OCI-LY1 (cell line): ENCODE data around the gene VEGFB.
A peak's percentile ranks its signal among the peaks of the same experiment; 100 is the strongest.

Experiments used
- H2AFZ ChIP-seq: fragments of 200-600 bp; sonication (generic), shearing (Covaris generic); 2 replicates; pipeline ENCODE4 v1.6.0; 2014; ENCODE audit warnings: antibody characterized with exemption, mild to moderate bottlenecking, low read length
- H3F3A ChIP-seq: fragments of 200-600 bp; sonication (generic), shearing (Covaris generic); 2 replicates; pipeline ENCODE4 v1.6.0; 2014; ENCODE audit warnings: mild to moderate bottlenecking, antibody characterized with exemption, low read length, moderate library complexity; ENCODE audit not compliant: insufficient read depth
- H3K27ac ChIP-seq: fragments of 200-600 bp; sonication (generic); 2 replicates; pipeline ENCODE4 v1.5.1; 2014; ENCODE audit warnings: low read length, mixed run types, mild to moderate bottlenecking, low read depth; ENCODE audit not compliant: poor library complexity, severe bottlenecking
- H3K27me3 ChIP-seq: fragments of 200-600 bp; sonication (generic); 2 replicates; pipeline ENCODE4 v1.6.0; 2014; ENCODE audit warnings: antibody characterized with exemption, mild to moderate bottlenecking, low read length, moderate library complexity; ENCODE audit not compliant: insufficient read depth
- H3K36me3 ChIP-seq: fragments of 200-600 bp; sonication (generic); 2 replicates; pipeline ENCODE4 v1.6.1; 2014; ENCODE audit warnings: mild to moderate bottlenecking, antibody characterized with exemption, low read length, moderate library complexity, mixed read lengths; ENCODE audit not compliant: insufficient read depth
- H3K4me1 ChIP-seq: fragments of 200-600 bp; sonication (generic); 2 replicates; pipeline ENCODE4 v1.5.1; 2014; ENCODE audit warnings: mild to moderate bottlenecking, low read length, moderate library complexity; ENCODE audit not compliant: insufficient read depth, severe bottlenecking
- H3K4me2 ChIP-seq: fragments of 200-600 bp; sonication (generic), shearing (Covaris generic); 2 replicates; pipeline ENCODE4 v1.6.1; 2014; ENCODE audit warnings: low read length
- H3K4me3 ChIP-seq: fragments of 200-600 bp; sonication (generic); 2 replicates; pipeline ENCODE4 v1.5.1; 2014; ENCODE audit warnings: low read length, low read depth, mild to moderate bottlenecking, mixed read lengths; ENCODE audit not compliant: poor library complexity, severe bottlenecking
- H3K79me2 ChIP-seq: fragments of 200-600 bp; shearing (Covaris generic); 2 replicates; pipeline ENCODE4 v1.6.1; 2016; ENCODE audit warnings: mixed run types, low read length, mixed read lengths; ENCODE audit not compliant: insufficient read depth
- H3K9ac ChIP-seq: fragments of 200-600 bp; sonication (generic), shearing (Covaris generic); 2 replicates; pipeline ENCODE4 v1.6.1; 2014; ENCODE audit warnings: mild to moderate bottlenecking, low read length, mixed read lengths
- H3K9me2 ChIP-seq: fragments of 200-600 bp; sonication (generic), shearing (Covaris generic); 2 replicates; pipeline ENCODE4 v1.6.1; 2014; ENCODE audit warnings: low read depth, mild to moderate bottlenecking, low read length, mixed read lengths
- H3K9me3 ChIP-seq: fragments of 200-600 bp; shearing (Covaris generic); 2 replicates; pipeline ENCODE4 v1.6.1; 2014; ENCODE audit warnings: low read length, mixed read lengths
- H4K20me1 ChIP-seq: fragments of 200-600 bp; sonication (generic), shearing (Covaris generic); 2 replicates; pipeline ENCODE4 v1.6.0; 2016; ENCODE audit warnings: mild to moderate bottlenecking, low read length; ENCODE audit not compliant: insufficient read depth
- CTCF ChIP-seq: fragments of 200-600 bp; sonication (generic), shearing (Covaris generic); IDR thresholded peaks from 2 replicates; pipeline ENCODE4 v1.5.1; 2017; ENCODE audit warnings: mild to moderate bottlenecking, antibody characterized with exemption, low read length, moderate library complexity, mixed read lengths
- EZH2 ChIP-seq: fragments of 200-600 bp; sonication (generic), shearing (Covaris generic); IDR thresholded peaks from 2 replicates; pipeline ENCODE4 v1.8.0; 2017; ENCODE audit warnings: borderline replicate concordance, mixed run types, mild to moderate bottlenecking, antibody characterized with exemption, low read length, moderate library complexity, mixed read lengths

Gene VEGFB

GRCh38 chr11:64229744-64230170, 4.6 kb upstream of the VEGFB start:
- Histone ChIP-seq H3F3A (no peaks in the 10 kb centered on the region), H3K4me2 (peak overlapping the region; percentile 79), H3K27ac (peak overlapping the region; percentile 79), H3K36me3 (no peaks in the 10 kb centered on the region; the same call in 1 of the 2 replicates), H3K79me2 (no peaks in the 10 kb centered on the region), H3K9ac (peak overlapping the region; percentile 71), H4K20me1 (no peaks in the 10 kb centered on the region), H2AFZ (no peak overlapping the region), H3K9me2 (no peaks in the 10 kb centered on the region), H3K4me3 (peak overlapping the region; percentile 68), H3K9me3 (no peaks in the 10 kb centered on the region), H3K27me3 (no peaks in the 10 kb centered on the region), H3K4me1 (peaks cover 59% of the 10 kb centered on the region)
- TF ChIP-seq CTCF (no peak), EZH2 (no peak)

DNA sequence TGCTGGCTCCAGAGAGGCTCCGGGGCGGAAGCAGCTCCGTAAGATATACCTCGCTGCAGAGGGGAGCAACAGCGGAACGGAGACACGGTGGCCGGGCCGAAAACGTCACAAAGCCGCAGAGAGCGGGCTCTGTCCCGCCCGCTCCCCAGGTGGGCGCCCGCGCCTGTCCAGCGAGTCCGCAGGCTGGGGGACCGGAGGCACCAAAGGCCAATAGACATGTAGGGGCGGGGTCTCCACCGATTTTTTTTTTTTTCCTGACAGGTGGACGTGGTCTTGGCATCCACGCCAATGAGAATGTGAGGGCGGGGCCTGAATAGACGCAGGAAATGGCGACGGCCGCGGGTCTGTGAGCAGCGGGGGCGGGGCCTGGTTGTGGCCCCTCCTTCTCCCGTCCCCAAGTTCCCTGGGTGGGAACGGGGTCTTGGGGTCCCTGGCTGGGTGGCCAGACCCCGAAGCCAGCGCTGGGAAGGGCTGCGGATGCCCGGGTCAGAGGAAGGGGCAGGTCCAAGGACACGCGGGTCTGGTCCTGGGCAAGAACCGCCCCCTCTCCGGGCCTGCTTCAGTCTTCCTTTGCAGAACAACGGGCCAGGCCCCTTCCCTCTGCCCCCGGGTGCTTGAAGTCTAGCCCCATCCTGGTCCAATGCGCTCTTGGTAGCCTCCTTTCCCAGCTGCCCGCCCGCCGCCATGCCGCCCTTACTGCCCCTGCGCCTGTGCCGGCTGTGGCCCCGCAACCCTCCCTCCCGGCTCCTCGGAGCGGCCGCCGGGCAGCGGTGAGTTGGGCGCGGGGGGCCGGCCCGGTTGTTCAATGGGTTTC, 4.0 kb upstream of the VEGFB start, which contains the start of gene DNAJC4:
TSS of gene DNAJC4 (plus strand) at position 378 of the 814 bp plus-strand sequence. CDS start at position 685, 307 bp downstream.
- no peak within 1 kb of the TSS for H2AFZ ChIP-seq

DNA sequence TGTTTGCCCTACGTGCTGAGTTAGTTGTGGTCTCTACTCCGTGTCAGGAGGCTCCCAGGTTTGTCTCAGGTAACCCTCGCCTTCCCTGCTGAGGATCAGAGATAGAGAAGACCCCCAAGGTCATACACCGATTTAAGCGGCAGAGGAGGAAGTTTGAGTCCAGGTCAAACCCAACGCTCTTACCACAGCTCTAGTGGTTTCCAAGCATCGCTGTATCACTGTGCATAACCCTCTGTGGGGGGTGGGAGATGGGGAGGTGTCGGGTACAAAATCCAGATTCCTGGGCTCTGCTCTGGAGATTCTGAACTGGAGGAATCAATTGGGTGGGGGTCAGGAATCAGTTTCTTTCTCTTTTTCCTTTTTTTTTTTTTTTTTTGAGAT, 3.4 kb upstream of the VEGFB start:
- Histone ChIP-seq H3K4me1 (peaks cover 61% of the 10 kb centered on the region), H3K4me3 (peak overlapping the region; percentile 68), H3K79me2 (no peaks in the 10 kb centered on the region), H4K20me1 (no peaks in the 10 kb centered on the region), H3K9me3 (no peaks in the 10 kb centered on the region), H3K27ac (peak overlapping the region; percentile 79), H3F3A (no peaks in the 10 kb centered on the region), H3K36me3 (peaks cover 5% of the 10 kb centered on the region; the same call in 1 of the 2 replicates), H3K9ac (peak overlapping the region; percentile 71), H3K4me2 (peak overlapping the region; percentile 79), H3K27me3 (no peaks in the 10 kb centered on the region), H3K9me2 (no peaks in the 10 kb centered on the region), H2AFZ (no peak overlapping the region)
- TF ChIP-seq EZH2 = no peak
- TF ChIP-seq CTCF = no peak

More for the DNA sequence above, 4.0 kb upstream of the VEGFB start, which contains the start of gene DNAJC4:
- H3K9ac ChIP-seq = peak within 1 kb of the TSS; percentile 71
- peaks cover 58% of the 10 kb centered on the region for H3K4me1 ChIP-seq
- H3F3A ChIP-seq = no peaks in the 10 kb centered on the region
- H3K36me3 ChIP-seq = peaks cover under 1% of the 10 kb centered on the region; the same call in 1 of the 2 replicates
- peak within 1 kb of the TSS; percentile 79 for H3K27ac ChIP-seq
- H3K79me2 ChIP-seq = no peaks in the 10 kb centered on the region
- no peaks in the 10 kb centered on the region for H3K9me2 ChIP-seq
- TF ChIP-seq EZH2 = no peak
- no peak for TF ChIP-seq CTCF
- peak within 1 kb of the TSS; percentile 79 for H3K4me2 ChIP-seq
- H3K9me3 ChIP-seq = no peaks in the 10 kb centered on the region
- no peaks in the 10 kb centered on the region for H3K27me3 ChIP-seq
- H3K4me3 ChIP-seq = peak within 1 kb of the TSS; percentile 68
- H4K20me1 ChIP-seq = no peaks in the 10 kb centered on the region
